Tibial nerve (tissue), 4 donors: ENCODE results near the gene PPP2R2C. TPM values are rescaled to one million over a fixed set of nuclear protein-coding genes. Genes with fewer than 3 reads are reported as not detected.
A peak's percentile ranks its signal among the peaks of the same experiment; 100 is the strongest.

Experiments used
- DNase-seq, 2 donors: peaks; one replicate each; pipeline ENCODE4 v3.0.0-alpha.2; 2019; ENCODE audit warnings: low spot score in 2 of 2
- H3K27ac ChIP-seq, 4 donors: fragments of 200-600 bp; sonication (generic) in 3 of 4; one replicate each; pipeline ENCODE4 v1.5.1; 2017 to 2019; ENCODE audit warnings: mild to moderate bottlenecking in 1 of 4
- H3K27me3 ChIP-seq, 2 donors: fragments of 200-600 bp; sonication (generic) in 1 of 2; one replicate each; pipeline versions ENCODE4 v1.5.1 to v1.6.0; 2017 to 2019
- H3K36me3 ChIP-seq, 3 donors: fragments of 200-600 bp; sonication (generic); one replicate each; pipeline ENCODE4 v1.5.1; 2018 to 2019
- H3K4me1 ChIP-seq, 4 donors: fragments of 200-600 bp; sonication (generic) in 3 of 4; one replicate each; pipeline ENCODE4 v1.5.1; 2017 to 2019
- H3K4me3 ChIP-seq, 4 donors: fragments of 200-600 bp; sonication (generic) in 3 of 4; one replicate each; pipeline ENCODE4 v1.5.1; 2017 to 2019; ENCODE audit warnings: mild to moderate bottlenecking in 1 of 4, moderate library complexity in 1 of 4
- H3K9me3 ChIP-seq, 4 donors: fragments of 200-600 bp; sonication (generic) in 3 of 4; one replicate each; pipeline ENCODE4 v1.5.1; 2017 to 2019
- CTCF ChIP-seq, 5 experiments: fragments of 200-600 bp in 3 of 5; fragments of 450-650 bp in 2 of 5; sonication (generic) in 3 of 5; IDR thresholded peaks; one replicate each; pipeline ENCODE4 v1.5.1; 2016 to 2019; ENCODE audit warnings: antibody characterized with exemption in 5 of 5, mild to moderate bottlenecking in 3 of 5, moderate library complexity in 2 of 5
- EP300 ChIP-seq, 2 donors: sonication (generic); formaldehyde crosslinking; IDR thresholded peaks; one replicate each; pipeline ENCODE4 v1.6.1; 2017; ENCODE audit warnings: antibody characterized with exemption in 2 of 2, mild to moderate bottlenecking in 1 of 2
- POLR2A ChIP-seq, 2 donors: fragments of 450-650 bp; IDR thresholded peaks; one replicate each; pipeline ENCODE4 v1.6.1; 2017; ENCODE audit warnings: antibody characterized with exemption in 2 of 2, mild to moderate bottlenecking in 2 of 2, moderate library complexity in 2 of 2
- WGBS, 2 donors: methylation state at CpG; one replicate each; pipeline ENCODE4 v1.1.5; 2018; 5-methylcytosine and 5-hydroxymethylcytosine counted together
- total RNA-seq, 4 donors: library from RNA; depleted of rRNA; stranded (reverse); fragments of >200 nt; gene quantifications; one replicate each; pipeline ENCODE4 v1.1.0, GENCODE V29; 2016

The PPP2R2C gene
- total RNA-seq, 4 donors from 2014 or later: under 0.01 to 0.66 (median 0.42) TPM; not detected in 1

GRCh38 chr4:6283282-6283681, 189.1 kb downstream of the PPP2R2C start:
- no peak overlapping the region for H3K27ac ChIP-seq
- no peak for DNase-seq
- no peaks in the 10 kb centered on the region for H3K9me3 ChIP-seq
- peaks cover 0 to 89% (median 0%) of the 10 kb centered on the region in 3 donors for H3K36me3 ChIP-seq
- no peak overlapping the region for H3K4me3 ChIP-seq
- H3K4me1 ChIP-seq: peaks cover 0 to 32% (median 13%) of the 10 kb centered on the region in 4 donors
- WGBS, 2 donors: 92% methylated on average over 4 of the region's 4 CpGs
- H3K27me3 ChIP-seq: no peaks in the 10 kb centered on the region
- TF ChIP-seq POLR2A (IDR thresholded peaks at IDR 0.05) (no peak), EP300 (IDR thresholded peaks at IDR 0.05) (no peak), CTCF (IDR thresholded peaks at IDR 0.05) (no peak)

DNA sequence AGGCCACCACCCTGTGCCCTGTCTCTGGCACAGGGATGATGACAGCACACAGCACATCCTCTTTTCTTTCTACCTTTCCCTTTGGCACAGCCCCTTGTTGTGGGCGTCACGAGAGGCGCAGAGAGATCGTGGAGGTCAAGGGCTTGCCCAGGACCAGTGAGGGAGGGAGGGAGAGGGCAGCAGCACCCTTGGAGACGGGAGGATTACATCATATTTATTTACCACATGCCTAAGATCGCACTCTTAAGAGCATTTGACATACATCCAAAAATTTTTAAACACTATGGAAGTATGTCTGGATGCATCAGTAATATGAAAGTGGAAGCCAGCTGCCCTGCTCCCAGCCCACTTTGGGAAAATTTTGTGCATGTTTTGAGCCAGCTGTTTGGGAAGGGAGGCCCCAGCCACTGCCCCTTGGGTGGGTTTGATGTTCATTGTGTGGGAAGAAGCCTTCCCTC, 190.1 kb downstream of the PPP2R2C start:
- no peak overlapping the region for H3K4me3 ChIP-seq
- no peak for DNase-seq
- H3K27me3 ChIP-seq: no peaks in the 10 kb centered on the region
- H3K36me3 ChIP-seq: peaks cover 0 to 89% (median 0%) of the 10 kb centered on the region in 3 donors
- peak overlapping the region in 3 of 4 donors; percentile 21 to 52 (median 27) for H3K27ac ChIP-seq
- H3K4me1 ChIP-seq: peaks cover 0 to 42% (median 21%) of the 10 kb centered on the region in 4 donors
- no peaks in the 10 kb centered on the region for H3K9me3 ChIP-seq
- 31 to 42% methylated on average over 6 of the region's 6 CpGs for WGBS, 2 donors
- TF ChIP-seq CTCF (IDR thresholded peaks at IDR 0.05) (no peak), EP300 (IDR thresholded peaks at IDR 0.05) (no peak), POLR2A (IDR thresholded peaks at IDR 0.05) (no peak)

GRCh38 chr4:6281436-6282313, 190.7 kb downstream of the PPP2R2C start:
- 60 to 70% methylated on average over 14 to 20 of the region's 20 CpGs for WGBS, 2 donors
- peaks cover 0 to 84% (median 0%) of the 10 kb centered on the region in 3 donors for H3K36me3 ChIP-seq
- no peak for DNase-seq

GRCh38 chr4:6280365-6280996, 191.9 kb downstream of the PPP2R2C start:
- no peaks in the 10 kb centered on the region for H3K9me3 ChIP-seq
- H3K36me3 ChIP-seq: peaks cover 0 to 72% (median 0%) of the 10 kb centered on the region in 3 donors
- WGBS, 2 donors: 81% methylated on average over 15 to 16 of the region's 16 CpGs
- H3K4me1 ChIP-seq: peaks cover 0 to 60% (median 34%) of the 10 kb centered on the region in 4 donors
- no peak overlapping the region for H3K27ac ChIP-seq
- no peak for DNase-seq
- no peak overlapping the region for H3K4me3 ChIP-seq
- TF ChIP-seq EP300 (IDR thresholded peaks at IDR 0.05) (no peak), POLR2A (IDR thresholded peaks at IDR 0.05) (no peak), CTCF (IDR thresholded peaks at IDR 0.05) (no peak)
- H3K27me3 ChIP-seq: no peaks in the 10 kb centered on the region

More at GRCh38 chr4:6281436-6282313, 190.7 kb downstream of the PPP2R2C start:
- Histone ChIP-seq H3K4me1 (peaks cover 0 to 48% (median 23%) of the 10 kb centered on the region in 4 donors), H3K27me3 (no peaks in the 10 kb centered on the region), H3K4me3 (no peak overlapping the region), H3K9me3 (no peaks in the 10 kb centered on the region), H3K27ac (peak overlapping the region in 3 of 4 donors; percentile 21 to 52 (median 27))
- TF ChIP-seq CTCF (IDR thresholded peaks at IDR 0.05): no peak
- no peak for TF ChIP-seq POLR2A (IDR thresholded peaks at IDR 0.05)
- no peak for TF ChIP-seq EP300 (IDR thresholded peaks at IDR 0.05)
